ENCODE results near the gene DLK1.

- no peak for TF ChIP-seq RCOR1 (IDR thresholded peaks at IDR 0.05; ENCODE audit: low read depth, low read length)
- TF ChIP-seq, protein P1, sequence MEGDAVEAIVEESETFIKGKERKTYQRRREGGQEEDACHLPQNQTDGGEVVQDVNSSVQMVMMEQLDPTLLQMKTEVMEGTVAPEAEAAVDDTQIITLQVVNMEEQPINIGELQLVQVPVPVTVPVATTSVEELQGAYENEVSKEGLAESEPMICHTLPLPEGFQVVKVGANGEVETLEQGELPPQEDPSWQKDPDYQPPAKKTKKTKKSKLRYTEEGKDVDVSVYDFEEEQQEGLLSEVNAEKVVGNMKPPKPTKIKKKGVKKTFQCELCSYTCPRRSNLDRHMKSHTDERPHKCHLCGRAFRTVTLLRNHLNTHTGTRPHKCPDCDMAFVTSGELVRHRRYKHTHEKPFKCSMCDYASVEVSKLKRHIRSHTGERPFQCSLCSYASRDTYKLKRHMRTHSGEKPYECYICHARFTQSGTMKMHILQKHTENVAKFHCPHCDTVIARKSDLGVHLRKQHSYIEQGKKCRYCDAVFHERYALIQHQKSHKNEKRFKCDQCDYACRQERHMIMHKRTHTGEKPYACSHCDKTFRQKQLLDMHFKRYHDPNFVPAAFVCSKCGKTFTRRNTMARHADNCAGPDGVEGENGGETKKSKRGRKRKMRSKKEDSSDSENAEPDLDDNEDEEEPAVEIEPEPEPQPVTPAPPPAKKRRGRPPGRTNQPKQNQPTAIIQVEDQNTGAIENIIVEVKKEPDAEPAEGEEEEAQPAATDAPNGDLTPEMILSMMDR (IDR thresholded peaks at IDR 0.05): no peak
- TF ChIP-seq MYC (IDR thresholded peaks at IDR 0.05; ENCODE audit: borderline replicate concordance, low read length): no peak
Measured at GRCh38 chr14:100737526-100737925, 10.8 kb downstream of the DLK1 start.

Data from A549 (cell line).